Left lobe of liver (tissue), 2 donors: ENCODE measurements around the gene AK9. TPM values are rescaled to one million over a fixed set of nuclear protein-coding genes. Genes with fewer than 3 reads are reported as not detected.
"Not testable (repeated sequence)": the region's sequence is repeated elsewhere in the genome, so short reads cannot be mapped to it uniquely, and the experiment has no call there.

ENCODE experiments used
- ATAC-seq: fragments of 200-7000 bp; cut with Tn5 transposase; one replicate; pipeline ENCODE4 v1.9.1; 2020; ENCODE audit warnings: mild to moderate bottlenecking, moderate library complexity
- DNase-seq: peaks from one replicate; pipeline ENCODE4 v3.0.0-alpha.2; 2020; ENCODE audit warnings: low spot score
- total RNA-seq: library from RNA; stranded (reverse); gene quantifications from one replicate; pipeline ENCODE4 v1.2.1, GENCODE V29; 2021
- donor health status: DM: no; HTN: no; CAD: no; lungs with moderate emphysema.
- donor health status: DM: no; HTN: yes; CAD: no.

Gene AK9
- total RNA-seq: 1.6 TPM

DNA sequence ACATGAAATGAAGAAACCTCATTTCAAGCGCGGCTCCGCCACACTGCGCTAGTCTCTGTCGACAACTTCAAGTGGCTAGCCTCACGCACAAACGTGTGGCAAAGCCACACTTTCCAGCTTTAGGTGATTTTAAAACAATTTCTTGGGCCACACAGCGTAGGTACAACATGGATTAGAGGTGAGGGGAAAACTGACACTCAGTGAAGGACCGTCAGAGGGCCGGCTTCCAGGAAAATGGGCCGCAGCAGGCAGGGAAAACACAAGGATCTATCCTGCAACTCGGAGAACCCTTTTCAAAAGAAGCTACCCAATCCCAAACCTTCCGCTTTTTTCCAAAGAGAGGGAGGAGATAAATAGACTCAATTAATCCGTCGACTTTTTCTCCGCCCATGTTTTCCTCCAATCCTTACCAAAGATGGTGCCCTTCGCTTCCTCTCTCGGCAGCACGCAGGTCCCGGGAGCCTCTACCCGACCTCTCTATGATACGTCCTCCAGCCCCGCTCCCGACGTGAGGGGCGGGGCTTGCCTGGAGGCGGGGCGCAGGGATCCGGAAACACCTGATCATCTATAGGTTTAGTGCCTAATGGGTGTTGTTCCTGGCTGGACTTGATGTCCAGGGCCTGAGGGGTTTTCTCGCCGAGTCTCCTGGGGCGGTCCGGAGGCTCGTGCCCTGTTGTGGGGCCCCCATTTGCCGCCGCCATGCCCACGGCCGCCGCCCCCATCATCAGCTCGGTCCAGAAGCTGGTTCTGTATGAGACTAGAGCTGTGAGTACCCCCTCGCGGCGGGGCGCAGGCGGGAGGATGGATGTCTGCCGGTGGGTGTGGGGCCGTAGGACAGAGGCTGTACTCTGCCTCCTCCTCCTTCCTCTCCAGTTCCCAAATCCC is at the start of gene AK9, which contains the start of gene FIG4:
TSS of gene AK9 (minus strand) at position 466 of the 885 bp plus-strand sequence. CDS start 15,457 bp downstream, outside the sequence.
TSS of gene FIG4 (plus strand) at position 560 of the 885 bp plus-strand sequence. CDS start at position 700, 140 bp downstream.
- peak; percentile 94 for DNase-seq
- peak; percentile 99 for ATAC-seq

DNA sequence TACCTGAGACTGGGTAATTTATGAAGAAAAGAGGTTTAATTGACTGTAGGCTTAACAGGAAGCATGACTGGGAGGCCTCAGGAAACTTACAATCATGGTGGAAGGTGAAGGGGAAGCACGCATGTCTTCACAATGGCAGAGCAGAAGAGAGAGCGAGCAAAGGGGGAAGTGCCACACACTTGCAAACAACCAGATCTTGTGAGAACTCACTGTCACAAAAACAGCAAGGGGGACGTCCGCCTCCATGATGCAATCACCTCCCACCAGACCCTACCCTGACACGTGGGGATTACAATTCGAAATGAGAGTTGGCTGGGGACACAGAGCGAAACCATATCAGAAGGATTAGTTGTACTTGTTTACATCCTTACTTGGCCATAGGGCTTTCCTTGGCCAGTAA is 49.8 kb upstream of the AK9 start:
- DNase-seq (no peak), ATAC-seq (no peak)

DNA sequence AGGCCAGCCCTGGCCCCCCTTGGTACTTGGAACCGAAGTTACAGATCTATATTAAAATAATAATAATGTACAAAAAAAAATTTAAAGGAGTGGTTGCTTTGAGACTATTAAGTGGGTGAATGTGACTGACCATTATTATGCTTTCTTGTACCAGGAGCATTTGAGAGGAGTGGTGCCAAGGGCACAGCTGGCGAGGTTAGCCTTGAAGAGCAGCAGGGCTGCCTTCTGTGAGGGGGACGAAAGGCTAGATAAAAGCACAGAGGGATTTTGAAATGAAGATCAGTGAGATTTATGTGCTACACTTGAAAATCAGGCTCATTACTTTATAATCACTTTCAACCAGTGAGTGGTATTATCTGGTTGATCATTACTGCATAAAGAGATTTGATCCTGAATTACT is 48.7 kb upstream of the AK9 start:
- DNase-seq (no peak), ATAC-seq (no peak)

DNA sequence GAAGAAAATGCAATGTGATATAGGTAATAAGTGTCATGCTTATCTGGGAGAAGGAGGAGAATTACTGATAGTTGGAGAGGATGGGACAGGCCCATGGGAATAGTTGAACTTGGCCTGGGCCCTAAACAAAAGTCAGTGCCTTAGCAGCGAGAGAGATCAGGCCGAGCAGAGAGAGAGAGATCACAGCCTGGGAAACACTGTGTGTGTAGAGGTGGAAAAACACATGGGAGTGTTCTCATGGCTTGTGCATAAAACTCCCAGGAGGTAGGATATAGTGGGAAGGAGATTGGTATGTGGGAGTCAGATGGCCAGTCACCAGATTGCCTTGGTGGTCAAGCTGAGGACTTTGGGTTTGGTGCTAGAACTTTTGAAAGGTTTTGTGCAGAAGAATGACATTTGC is 47.7 kb upstream of the AK9 start:
- ATAC-seq: no peak
- no peak for DNase-seq

DNA sequence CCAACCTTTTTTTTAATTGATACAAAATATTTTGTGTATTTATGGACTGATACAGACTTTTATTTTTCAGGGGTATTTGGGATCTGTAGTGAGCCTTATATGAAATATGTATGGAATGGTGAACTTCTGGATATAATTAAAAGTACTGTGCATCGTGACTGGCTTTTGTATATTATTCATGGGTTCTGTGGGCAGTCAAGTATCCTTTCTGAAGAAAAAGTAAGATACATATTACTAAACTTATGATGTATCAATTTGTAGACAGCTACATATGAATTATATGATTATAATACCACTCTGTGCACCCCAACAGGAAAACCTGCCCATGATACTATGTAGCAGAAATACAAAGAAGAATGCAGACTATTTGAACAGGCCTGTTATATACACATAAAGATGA is 47.3 kb upstream of the AK9 start:
- DNase-seq: no peak
- ATAC-seq: no peak

DNA sequence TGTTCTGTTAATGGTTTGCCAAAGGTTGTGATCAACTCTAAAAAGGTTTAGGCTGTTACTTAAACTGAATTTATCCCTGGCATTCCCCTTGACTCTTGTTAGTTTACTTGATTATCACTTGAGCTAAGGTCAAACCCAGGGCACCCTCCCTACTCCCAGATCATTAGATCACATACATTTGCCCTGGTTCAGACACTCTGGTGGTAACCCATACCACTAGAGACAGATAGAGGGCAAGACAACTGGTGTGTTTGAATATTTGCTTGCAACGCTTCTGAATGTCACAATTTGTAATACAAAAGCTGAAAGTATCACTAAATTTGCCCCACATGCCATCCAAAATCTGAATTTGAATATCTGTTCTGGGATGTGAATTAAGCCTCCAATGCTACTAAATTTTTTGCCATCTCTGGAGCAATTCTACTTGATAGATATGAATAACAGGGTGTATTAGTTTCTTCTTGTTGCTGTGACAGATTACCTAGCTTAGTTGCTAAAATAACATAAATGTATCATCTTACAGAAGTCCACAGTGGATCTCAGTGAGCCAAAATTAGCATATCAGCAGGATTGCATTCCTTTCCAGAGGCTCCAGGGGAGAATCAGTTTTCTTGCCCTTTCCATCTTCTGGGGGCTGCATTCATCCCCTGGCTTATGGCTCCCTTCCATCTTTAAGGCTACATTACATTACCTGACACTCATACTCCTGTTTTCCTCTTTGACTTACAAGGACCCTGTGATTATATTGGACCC is 45.4 kb upstream of the AK9 start:
- DNase-seq (no peak), ATAC-seq (no peak)

DNA sequence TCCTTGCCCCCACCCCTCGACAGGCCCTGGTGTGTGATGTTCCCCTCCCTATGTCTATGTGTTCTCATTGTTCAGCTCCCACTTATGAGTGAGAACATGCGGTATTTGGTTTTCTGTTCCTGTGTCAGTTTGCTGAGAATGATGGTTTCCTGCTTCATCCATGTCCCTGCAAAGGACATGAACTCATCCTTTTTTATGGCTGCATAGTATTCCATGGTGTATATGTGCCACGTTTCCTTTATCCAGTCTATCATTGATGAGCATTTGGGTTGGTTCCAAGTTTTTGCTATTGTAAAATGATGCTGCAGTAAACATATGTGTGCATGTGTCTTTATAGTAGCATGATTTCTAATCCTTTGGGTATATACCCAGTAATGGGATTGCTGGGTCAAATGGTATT is 34.2 kb upstream of the AK9 start:
- ATAC-seq, DNase-seq: not testable (repeated sequence)

DNA sequence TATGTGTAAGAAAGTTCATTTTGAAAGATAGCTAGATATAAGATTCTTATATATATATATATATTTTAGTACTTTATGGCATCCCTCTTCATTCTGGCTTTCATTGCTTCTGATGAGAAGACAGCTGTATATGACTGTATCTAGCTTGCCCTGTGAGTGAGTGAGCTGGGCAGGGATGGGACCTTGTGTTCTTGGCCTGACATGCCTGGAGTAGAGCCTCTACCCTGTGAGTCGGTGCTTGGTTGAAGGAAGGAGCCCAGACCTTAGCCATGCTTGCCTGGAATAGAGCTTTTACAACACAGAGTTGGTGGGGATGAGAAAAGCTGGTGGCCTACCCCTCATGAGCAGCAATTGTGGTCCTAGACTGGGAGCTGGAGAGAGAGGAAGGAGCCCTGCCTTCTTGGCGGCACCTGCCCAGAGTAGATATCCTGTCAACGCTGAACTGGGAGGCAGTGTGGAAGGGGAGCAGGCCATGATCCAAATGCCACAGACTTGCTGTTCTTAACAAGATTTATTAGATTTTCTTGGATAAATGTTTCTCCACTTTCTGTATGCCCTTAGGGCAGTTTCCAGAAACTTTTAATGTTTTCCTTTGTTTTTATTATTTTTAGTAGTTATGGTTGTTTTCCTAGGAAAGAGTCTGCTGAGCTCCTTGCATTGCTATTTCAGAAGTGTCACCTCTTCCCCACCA is 31.7 kb upstream of the AK9 start:
- no peak for ATAC-seq
- no peak for DNase-seq

DNA sequence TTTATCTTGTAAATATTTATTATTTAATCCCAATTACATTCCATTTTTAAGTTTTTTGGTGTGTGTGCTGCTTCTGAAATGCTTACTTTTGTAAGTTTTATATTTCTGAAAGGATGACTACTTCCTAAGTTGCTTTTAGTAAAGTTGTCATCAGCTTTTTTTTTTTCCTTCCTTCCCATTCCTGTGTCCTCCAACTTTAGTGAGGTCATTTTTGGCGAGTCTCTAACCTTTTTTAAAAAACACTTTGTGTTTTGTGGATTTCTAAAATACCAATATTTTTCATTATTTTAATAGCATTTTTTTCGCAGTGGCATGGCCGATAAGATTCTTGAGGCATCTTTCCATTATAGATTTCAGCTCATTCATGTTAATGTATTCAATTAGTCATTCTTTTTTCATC is 31.0 kb upstream of the AK9 start:
- DNase-seq (no peak), ATAC-seq (no peak)

DNA sequence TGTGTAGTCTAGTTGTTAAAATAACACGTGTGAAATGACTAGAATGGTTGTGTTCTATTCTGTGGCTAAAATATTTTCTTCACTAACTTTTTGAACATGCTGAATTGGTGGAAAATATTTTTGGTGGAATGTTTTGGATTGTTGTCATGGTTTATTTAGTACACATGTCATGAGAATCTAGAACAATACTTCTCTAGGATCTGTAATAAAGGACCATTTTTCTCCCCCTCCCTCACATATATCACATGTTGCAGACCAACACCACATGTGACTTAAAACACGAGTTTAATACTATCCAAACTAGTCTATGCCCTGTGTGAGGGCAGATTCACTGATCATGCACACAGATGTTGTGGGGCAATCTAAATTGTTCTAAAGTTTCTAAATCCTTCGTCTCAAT is 29.3 kb upstream of the AK9 start:
- no peak for DNase-seq
- ATAC-seq: no peak

DNA sequence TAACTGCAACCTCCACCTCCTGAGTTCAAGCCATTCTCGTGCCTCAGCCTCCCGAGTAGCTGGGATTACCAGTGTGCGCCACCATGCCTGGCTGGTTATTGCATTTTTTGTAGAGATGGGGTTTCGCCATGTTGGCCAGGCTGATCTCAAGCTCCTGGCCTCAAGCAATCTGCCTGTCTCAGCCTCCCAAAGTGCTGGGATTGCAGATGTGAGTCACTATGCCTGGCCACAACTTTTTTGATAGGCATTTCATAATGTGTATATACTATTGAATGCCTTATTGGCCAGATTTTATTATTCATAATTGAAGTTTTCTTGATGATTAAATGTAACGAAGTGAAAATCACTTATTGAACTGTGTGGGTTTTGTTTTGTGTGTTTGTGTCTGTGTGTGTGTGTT is 28.0 kb upstream of the AK9 start:
- DNase-seq (no peak), ATAC-seq (no peak)

DNA sequence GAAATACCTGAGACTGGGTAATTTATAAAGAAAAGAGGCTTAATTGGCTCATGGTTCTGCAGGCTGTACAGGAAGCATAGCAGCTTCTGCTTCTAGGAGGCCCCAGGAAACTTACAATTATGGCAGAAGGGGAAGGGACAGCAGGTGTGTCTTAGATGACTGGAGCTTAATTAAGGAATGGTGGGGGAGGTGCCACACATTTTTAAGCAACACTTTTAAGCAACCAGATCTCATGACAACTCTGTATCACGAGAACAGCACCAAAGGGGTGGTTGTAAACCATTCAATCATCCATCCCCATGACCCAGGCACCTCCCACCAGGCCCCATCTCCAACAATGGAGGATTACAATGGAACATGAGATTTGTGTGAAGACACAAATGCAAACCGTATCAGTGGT is 27.0 kb upstream of the AK9 start:
- ATAC-seq: no peak
- no peak for DNase-seq

DNA sequence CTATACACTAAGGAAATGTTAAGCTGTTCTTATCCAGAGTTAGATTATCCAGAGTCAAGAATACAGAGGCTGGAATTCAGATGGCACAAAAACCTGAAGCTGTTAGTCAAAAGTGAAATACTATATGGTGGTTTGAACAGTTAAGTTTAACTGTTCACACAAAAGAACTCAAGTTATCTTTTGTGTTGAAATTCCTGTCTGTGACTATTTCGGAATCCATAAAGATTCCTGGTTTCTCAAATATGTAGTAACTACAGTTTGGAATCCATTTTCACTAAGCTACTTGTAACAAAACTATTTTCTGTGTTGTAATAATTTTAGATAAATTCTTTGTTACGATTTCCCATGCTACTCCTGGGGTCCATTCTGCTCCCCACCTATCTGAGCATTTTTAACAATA is 24.6 kb upstream of the AK9 start:
- DNase-seq (no peak), ATAC-seq (no peak)

DNA sequence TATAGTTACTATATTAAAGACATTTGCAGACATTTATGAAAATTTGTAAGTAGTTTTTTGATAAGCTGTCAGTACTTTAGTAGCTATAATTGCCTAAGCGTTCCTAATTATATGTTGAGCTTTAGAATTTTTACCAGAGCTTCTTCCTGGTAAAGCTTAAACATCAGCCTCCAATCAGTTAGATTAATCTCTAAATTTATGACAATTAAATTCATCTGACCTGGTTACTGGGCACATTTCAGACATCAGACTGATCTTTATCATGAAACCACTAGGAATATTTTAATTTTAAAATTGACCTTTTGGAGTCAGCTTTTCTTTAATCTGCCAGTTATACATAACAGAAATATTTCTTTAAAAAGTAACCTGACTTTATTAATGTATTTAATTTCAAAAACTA is 23.6 kb upstream of the AK9 start:
- DNase-seq: no peak

DNA sequence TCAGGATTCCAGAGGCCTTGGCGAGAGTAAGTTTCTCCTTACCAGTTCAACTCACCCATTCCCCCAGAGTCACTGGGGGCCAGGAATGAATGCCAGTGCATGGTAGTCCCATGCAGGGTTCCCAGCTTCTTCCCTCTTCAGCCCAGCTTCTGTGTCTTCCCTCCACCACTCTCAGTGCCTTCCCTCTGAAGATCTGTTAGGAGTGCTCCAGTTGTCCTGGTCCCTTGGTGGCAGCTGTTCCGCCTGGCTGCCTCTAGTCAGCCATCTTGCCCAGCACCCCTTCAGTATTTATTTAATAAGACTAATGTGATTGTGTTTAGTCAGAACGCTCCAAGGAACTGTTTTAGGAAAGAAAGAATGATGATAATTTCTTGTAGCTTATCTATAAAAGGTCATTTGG is 23.2 kb upstream of the AK9 start:
- ATAC-seq (no peak), DNase-seq (no peak)

More for the DNA sequence above, 23.6 kb upstream of the AK9 start:
- ATAC-seq: no peak

DNA sequence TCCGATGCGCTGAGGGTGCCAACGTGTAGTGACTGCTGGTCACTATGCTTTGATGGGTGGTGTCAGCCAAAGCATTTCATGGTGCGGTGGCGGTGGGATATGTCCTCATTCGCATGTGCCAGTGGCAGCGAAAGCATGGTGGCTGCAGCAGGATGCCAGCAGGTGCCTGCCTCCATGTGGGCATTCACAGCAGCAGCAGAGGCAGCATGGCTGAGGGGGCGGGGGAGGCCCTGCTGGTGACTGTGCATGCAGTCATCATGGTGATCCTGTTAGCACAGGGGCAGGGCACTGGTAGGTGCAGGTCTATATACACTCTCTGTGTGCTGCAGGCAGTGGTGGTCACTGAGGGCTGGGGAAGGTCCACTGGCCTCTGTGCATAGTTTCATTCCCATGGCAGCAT is 22.1 kb upstream of the AK9 start:
- DNase-seq: no peak
- ATAC-seq: no peak

DNA sequence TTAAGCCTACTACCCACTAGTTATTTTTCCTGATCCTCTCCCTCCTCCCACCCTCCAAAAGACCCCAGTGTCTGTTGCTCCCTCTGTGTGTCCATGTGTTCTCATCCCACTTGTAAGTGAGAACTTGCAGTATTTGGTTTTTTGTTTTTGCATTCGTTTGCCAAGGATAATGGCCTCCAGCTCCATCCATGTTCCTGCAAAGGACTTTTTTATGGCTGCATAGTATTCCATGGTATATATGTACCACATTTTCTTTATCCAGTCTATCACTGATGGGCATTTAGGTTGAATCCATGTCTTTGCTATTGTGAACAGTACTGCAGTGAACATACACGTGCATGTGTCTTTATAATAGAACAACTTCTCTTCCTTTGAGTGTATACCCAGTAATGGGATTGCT is 17.1 kb upstream of the AK9 start:
- DNase-seq, ATAC-seq: not testable (repeated sequence)

DNA sequence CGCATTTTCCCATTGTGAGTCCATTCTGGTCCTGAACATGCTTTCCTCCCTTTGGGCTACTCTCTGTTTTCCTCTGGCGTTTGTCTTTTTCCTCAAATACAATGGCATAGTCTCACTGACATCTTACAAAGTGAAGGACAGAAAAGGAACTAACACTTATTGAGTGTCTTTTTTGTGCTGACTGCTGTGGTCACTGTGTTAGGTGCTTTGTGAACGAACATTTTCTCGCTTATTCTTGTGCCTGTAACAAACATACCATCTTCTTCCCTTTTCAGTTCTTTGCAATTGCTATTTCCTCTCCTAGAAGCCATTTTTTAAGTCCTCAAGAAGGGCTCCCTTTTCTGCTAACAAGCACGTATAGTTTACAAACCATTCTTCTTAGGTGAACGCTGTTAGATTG is 15.5 kb upstream of the AK9 start:
- DNase-seq (no peak), ATAC-seq (no peak)

DNA sequence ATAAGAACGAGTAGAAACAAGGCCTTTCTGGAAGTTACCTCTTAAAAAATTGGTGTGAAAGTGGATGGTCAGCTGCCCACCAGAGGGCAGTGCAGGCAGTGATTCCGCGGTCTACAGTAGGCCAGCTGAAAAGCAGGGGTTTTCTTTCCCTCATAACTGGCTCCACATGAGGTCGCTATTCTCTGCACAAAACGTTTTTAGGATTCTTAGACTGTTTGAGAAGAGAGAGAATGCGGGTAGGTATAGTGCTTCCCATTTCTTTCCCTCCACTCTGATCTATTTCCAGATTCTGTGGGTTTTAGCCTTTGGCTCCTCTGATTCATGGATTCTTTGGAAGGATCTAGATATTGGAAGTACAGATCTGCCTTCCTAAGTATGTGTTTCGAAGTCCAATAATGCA is 14.3 kb upstream of the AK9 start:
- DNase-seq (peak; percentile 80), ATAC-seq (peak; percentile 100)

DNA sequence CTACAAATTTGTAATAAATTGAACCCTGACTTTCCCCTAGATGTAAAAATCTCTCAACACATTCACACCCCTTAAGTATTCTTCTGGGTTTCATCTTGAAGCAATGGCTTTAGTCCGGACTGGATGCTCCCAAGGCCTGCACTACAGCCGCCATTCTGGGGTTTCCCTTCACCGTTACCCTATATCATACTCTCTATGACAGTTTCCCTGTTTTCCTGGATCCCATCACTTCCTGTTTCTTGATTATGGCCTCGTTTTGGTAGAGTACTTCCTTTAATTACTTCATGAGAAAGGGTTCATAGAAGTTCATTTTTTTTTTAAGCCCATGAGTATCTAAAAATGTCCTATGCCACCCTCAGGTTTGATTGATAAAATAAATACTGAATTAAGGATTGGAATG is 11.8 kb upstream of the AK9 start:
- ATAC-seq: no peak
- DNase-seq: no peak

DNA sequence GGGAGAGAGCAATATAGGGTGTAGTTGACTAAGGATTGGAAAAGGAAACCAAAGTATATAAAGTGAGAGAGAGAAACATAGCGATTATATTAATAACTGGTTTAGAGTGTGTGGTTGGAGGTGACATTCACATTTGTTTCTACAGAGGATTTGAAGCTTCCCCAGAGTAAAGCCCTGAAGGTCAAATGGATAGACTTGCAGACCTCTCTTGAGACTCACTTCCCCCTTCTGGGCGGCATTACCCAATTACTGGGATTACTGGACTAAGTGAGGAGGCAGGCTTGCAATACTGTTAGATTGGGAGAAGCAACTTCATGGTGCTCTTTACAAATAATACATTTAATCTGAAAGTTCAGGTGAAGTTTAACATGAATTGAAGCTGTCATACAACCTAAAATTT is 10.8 kb upstream of the AK9 start:
- DNase-seq (no peak), ATAC-seq (no peak)

DNA sequence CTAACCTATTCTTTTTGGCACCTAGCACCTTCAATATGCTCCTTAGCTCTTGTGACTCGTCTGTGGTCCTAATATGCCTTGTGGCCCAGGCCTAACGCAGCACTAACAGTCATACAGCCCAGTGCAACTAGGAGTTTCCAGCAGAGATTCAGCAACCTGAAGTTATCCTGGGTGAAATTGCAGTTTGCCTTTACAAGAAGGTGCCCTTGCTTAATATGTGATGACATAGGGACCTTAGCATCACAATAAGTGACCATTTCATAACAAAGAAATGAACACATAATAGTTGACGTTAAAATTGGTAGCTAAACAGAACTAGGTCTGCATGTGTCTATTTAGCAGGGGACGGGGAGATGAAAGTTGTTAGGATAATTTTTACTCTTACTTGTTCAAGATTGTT is 10.2 kb upstream of the AK9 start:
- ATAC-seq: no peak
- DNase-seq: no peak
